Erythroblast (primary cell): ENCODE measurements around the gene DNMT3B.
"Not testable (repeated sequence)": the region's sequence is repeated elsewhere in the genome, so short reads cannot be mapped to it uniquely, and the experiment has no call there.

Experiments
- DNase-seq, 2 experiments: peaks; one replicate each; lab custom pipeline; 2025; lab: John Stamatoyannopoulos, UW
- GATA1 ChIP-seq: IDR thresholded peaks from 2 replicates; pipeline ENCODE4 v1.6.1; 2011; ENCODE audit warnings: low read depth, mild to moderate bottlenecking, control low read depth, low read length, moderate library complexity
- POLR2A ChIP-seq: IDR thresholded peaks from 2 replicates; pipeline ENCODE4 v1.6.1; 2011; ENCODE audit warnings: mild to moderate bottlenecking, low read length

Gene DNMT3B

GRCh38 chr20:32761831-32762753 is at the start of gene DNMT3B:
TSS of gene DNMT3B (plus strand) at chr20:32762385. CDS start at chr20:32780324, 17,939 bp downstream.
- TF ChIP-seq POLR2A (peak; percentile 29), GATA1 (no peak)
- DNase-seq: peak; percentile 74 to 80

- no peak for DNase-seq
- no peak for TF ChIP-seq POLR2A
- no peak for TF ChIP-seq GATA1
These were observed 43.3 kb upstream of the DNMT3B start for GRCh38 chr20:32718749-32719348.

GRCh38 chr20:32727683-32728082 is 34.5 kb upstream of the DNMT3B start:
- DNase-seq: no peak
- no peak for TF ChIP-seq POLR2A
- no peak for TF ChIP-seq GATA1

GRCh38 chr20:32728435-32728834 is 33.8 kb upstream of the DNMT3B start:
- DNase-seq: not testable (repeated sequence)

GRCh38 chr20:32729334-32729733 is 32.9 kb upstream of the DNMT3B start:
- DNase-seq: not testable (repeated sequence)

GRCh38 chr20:32731882-32732266 is 30.3 kb upstream of the DNMT3B start:
- TF ChIP-seq GATA1 (no peak), POLR2A (no peak)
- no peak for DNase-seq

- TF ChIP-seq POLR2A: no peak
- no peak for TF ChIP-seq GATA1
- no peak for DNase-seq
These were observed 24.6 kb upstream of the DNMT3B start for GRCh38 chr20:32737371-32738223.

GRCh38 chr20:32741151-32741550 is 21.0 kb upstream of the DNMT3B start:
- TF ChIP-seq GATA1: no peak
- no peak for TF ChIP-seq POLR2A
- no peak for DNase-seq

- no peak for DNase-seq
- TF ChIP-seq POLR2A (no peak), GATA1 (no peak)
These were observed 19.6 kb upstream of the DNMT3B start for GRCh38 chr20:32742322-32743236.

- DNase-seq: peak; percentile 70 to 77
- no peak for TF ChIP-seq POLR2A
- TF ChIP-seq GATA1: no peak
These were observed 18.7 kb upstream of the DNMT3B start, which contains the start of gene COMMD7 for GRCh38 chr20:32743237-32744112. TSS of gene COMMD7 (minus strand) at chr20:32743467. CDS start at chr20:32743391, 76 bp downstream.

GRCh38 chr20:32749914-32750637 is 12.1 kb upstream of the DNMT3B start:
- no peak for DNase-seq
- TF ChIP-seq POLR2A (no peak), GATA1 (no peak)

GRCh38 chr20:32751293-32751692 is 10.9 kb upstream of the DNMT3B start:
- TF ChIP-seq GATA1 (no peak), POLR2A (no peak)
- DNase-seq: peak; percentile 7 to 8
